Fibroblast of mammary gland (primary cell): Measurements from ENCODE around the gene FYCO1.

Experiments
- DNase-seq: peaks from one replicate; pipeline ENCODE4 v3.0.0-alpha.2; 2010; ENCODE audit warnings: low read depth
- H3K4me3 ChIP-seq: 2 replicates; pipeline ENCODE4 v1.5.1; 2011; ENCODE audit warnings: low read depth, mild to moderate bottlenecking, low read length, moderate library complexity; ENCODE audit not compliant: control insufficient read depth
- CTCF ChIP-seq: conservative IDR thresholded peaks from 2 replicates; pipeline ENCODE4 v1.5.1; 2011; ENCODE audit warnings: low read depth, low read length, inconsistent platforms; ENCODE audit not compliant: control insufficient read depth, insufficient read depth

The FYCO1 gene

GRCh38 chr3:45946875-45947274 lies 48.7 kb downstream of the FYCO1 start:
- no peak for DNase-seq
- TF ChIP-seq CTCF, result no peak
- no peak overlapping the region for H3K4me3 ChIP-seq

- no peak for DNase-seq
- no peak for TF ChIP-seq CTCF
- no peak overlapping the region for H3K4me3 ChIP-seq
These were observed 49.3 kb downstream of the FYCO1 start for GRCh38 chr3:45946307-45946706.

- no peak for DNase-seq
- TF ChIP-seq CTCF, result no peak
- no peak overlapping the region for H3K4me3 ChIP-seq
These were observed 50.6 kb downstream of the FYCO1 start for GRCh38 chr3:45944830-45945620.

DNA sequence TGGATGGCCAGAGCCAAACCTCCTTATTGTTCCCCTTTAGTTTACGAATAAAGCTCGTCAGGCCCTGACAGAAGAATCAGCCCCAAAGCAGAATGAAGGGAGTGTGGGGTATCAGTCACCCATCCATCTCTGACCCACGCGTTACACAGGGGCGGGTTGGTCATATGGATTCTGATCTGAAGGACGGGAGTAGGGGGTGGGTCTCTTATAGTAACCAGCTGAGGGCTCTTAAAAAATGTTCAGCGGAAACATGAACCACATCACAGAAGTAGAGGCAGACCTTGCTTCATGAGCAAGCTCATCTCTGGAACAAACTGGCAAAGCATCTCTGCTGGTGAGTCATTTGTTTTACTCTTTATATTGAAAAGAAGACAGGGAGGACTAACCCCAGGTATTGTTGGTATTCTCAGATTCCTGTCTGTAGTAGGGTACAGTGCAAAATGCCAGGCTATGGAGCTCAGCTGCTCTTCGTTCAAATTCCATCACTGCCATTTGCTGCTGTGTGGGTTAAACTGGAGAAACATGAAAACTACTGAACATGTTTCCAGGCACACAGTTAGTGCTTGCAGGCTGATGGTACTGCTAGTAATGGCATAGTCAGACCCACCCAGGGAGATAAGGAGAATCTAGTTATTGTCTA lies 52.3 kb downstream of the FYCO1 start, which contains the start of gene CXCR6:
Gene CXCR6, plus strand, starts transcription at position 258 of the 640 bp plus-strand sequence. CDS start 3,018 bp downstream, outside the sequence.
- no peak for TF ChIP-seq CTCF
- peak; percentile 13 for DNase-seq
- no peak within 1 kb of the TSS for H3K4me3 ChIP-seq

DNA sequence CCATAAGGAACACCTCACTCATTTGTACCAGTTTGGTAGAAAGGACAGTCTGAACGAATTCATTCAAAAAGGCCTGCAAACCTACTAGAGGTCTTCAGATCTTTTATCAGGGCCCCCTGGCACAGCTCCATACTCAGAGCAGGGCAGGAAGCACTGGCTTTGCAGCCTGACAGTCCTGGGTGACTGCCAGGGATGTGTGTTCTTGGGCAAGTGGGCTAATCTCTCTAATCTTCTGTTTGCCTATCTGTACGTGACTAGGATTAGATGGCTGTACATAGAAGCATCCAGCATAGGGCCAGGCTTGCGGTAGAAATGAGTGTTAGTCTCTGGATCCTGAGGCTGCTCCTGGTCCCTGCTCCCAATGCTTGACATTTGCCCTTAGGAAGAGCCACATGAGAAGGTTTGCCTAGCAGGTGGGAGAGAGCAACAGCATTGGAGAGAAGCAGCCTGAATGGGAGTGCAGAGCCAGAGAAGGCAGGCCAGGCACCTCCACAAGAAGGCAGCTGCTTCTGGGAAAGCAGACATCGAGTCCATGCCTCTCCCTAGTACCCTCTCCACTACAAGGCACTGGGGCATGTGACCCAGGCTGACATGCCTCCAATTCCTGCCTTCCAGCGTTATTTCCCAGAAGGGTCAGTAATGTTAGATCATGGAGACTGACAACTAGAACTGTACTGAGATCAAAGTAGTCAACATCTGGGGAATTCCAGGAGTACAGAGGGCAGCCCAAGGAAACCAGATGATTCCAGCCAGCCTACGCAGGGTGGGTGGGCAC lies 53.4 kb downstream of the FYCO1 start:
- no peak for DNase-seq
- no peak overlapping the region for H3K4me3 ChIP-seq

More for the DNA sequence above, 53.4 kb downstream of the FYCO1 start:
- no peak for TF ChIP-seq CTCF
